Retinal pigment epithelial cell (primary cell): ENCODE measurements around the gene OR1L6.

Experiments
- DNase-seq: peaks from one replicate; pipeline ENCODE4 v3.0.0-alpha.2; 2010; ENCODE audit warnings: low read depth
- H3K4me3 ChIP-seq: 2 replicates; pipeline ENCODE4 v1.5.1; 2011; ENCODE audit warnings: mild to moderate bottlenecking, low read length, control low read depth, moderate library complexity
- CTCF ChIP-seq: conservative IDR thresholded peaks from 2 replicates; pipeline ENCODE4 v1.5.1; 2011; ENCODE audit warnings: low read depth, low read length, control low read depth, inconsistent platforms

Gene OR1L6, protein sequence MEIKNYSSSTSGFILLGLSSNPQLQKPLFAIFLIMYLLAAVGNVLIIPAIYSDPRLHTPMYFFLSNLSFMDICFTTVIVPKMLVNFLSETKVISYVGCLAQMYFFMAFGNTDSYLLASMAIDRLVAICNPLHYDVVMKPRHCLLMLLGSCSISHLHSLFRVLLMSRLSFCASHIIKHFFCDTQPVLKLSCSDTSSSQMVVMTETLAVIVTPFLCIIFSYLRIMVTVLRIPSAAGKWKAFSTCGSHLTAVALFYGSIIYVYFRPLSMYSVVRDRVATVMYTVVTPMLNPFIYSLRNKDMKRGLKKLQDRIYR

GRCh38 chr9:122742003-122742402 is at the start of gene OR1L6:
TSS of gene OR1L6 (plus strand) at chr9:122742303. CDS start at chr9:122749848, 7,545 bp downstream.
- TF ChIP-seq CTCF, result no peak
- DNase-seq, result no peak
- no peak within 1 kb of the TSS for H3K4me3 ChIP-seq

DNA sequence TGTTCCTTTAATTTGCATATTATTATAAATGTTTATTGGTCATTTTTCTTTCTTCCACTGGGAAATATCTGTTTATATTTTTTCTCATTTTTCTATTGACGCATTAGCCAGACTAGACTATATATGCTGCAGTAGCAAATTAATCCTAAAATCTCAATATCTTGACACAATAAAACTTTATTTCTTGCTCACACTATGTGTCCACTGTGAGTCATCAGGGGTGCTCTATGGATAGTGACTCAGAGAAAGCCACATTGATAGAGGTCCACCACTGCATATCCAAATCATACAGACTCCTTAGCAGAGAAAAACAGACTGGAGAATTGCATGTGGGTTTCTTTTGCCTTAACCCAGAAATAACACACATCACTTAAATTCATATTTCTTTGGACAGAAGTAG is 46.4 kb upstream of the OR1L6 start:
- H3K4me3 ChIP-seq, result no peak overlapping the region
- DNase-seq, result no peak
- no peak for TF ChIP-seq CTCF

GRCh38 chr9:122718038-122718437 is 24.1 kb upstream of the OR1L6 start:
- no peak for DNase-seq
- TF ChIP-seq CTCF, result no peak
- no peak overlapping the region for H3K4me3 ChIP-seq

DNA sequence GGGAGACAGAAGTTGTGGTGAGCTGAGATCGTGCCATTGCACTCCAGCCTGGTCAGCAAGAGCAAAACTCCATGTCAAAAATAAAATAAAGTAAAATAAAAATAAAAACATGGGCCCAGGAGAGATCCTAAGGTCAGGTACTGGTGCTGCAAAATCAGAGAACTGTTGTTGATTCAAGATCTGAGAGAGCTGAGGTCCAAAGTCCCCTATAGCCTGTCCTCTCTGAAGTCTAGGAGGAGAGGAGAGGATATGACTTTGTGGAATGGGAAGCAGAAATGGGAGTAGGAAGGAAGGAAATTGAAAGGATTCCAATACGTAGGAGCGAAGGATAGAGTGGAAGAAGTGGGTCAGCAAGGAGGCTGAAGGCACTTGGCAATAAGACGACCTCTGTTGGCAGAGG is 22.9 kb upstream of the OR1L6 start:
- no peak overlapping the region for H3K4me3 ChIP-seq
- no peak for TF ChIP-seq CTCF
- DNase-seq, result no peak

DNA sequence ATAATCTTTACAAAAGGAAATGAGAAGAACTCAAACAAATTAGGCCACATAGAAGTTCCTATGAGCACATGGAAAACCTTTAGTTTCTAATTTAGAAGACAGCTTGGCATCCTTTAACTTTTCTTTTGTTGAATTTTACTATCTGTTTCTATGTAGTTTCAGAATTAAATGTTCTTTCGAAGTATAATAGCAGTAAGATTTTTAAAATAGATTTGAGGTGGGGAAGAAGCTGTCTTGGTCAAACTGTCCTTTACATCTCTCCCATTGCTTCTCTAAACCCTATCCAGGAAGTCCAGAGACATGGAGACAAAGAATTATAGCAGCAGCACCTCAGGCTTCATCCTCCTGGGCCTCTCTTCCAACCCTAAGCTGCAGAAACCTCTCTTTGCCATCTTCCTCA is 18.4 kb upstream of the OR1L6 start, which contains the start of gene OR1L4:
Gene OR1L4 (plus strand): TSS at position 301 of the 400 bp plus-strand sequence. CDS start 0 bp downstream, at position 301.
- no peak for TF ChIP-seq CTCF
- DNase-seq, result no peak
- no peak within 1 kb of the TSS for H3K4me3 ChIP-seq

- DNase-seq, result no peak
Measured at GRCh38 chr9:122754825-122755224, 12.7 kb downstream of the OR1L6 start.

More at GRCh38 chr9:122754825-122755224, 12.7 kb downstream of the OR1L6 start:
- TF ChIP-seq CTCF, result no peak
- no peak overlapping the region for H3K4me3 ChIP-seq
